Measurements from ENCODE around the gene GABBR2.
"Not testable (repeated sequence)": the region's sequence is repeated elsewhere in the genome, so short reads cannot be mapped to it uniquely, and the experiment has no call there.

Gene GABBR2

DNA sequence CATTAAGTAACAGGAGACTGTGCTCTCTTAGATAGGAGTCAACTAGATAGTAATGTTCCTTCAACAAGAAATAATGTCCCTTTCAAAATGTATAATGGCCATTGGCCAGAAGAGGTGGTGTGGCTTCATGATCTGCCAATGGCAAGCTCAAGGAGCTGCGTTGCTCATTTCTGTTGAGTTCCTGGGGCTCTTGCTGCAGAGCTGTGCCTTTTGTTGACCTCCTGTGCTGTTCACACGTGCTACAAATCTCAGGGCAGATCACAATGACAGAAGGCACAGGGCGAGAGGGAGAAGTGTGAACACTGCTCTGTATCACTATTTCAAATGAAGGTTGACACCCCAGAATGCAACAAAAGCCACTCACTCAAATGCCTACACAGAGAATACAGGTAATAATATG is 437.3 kb downstream of the GABBR2 start:
- DNase-seq, result no peak

DNA sequence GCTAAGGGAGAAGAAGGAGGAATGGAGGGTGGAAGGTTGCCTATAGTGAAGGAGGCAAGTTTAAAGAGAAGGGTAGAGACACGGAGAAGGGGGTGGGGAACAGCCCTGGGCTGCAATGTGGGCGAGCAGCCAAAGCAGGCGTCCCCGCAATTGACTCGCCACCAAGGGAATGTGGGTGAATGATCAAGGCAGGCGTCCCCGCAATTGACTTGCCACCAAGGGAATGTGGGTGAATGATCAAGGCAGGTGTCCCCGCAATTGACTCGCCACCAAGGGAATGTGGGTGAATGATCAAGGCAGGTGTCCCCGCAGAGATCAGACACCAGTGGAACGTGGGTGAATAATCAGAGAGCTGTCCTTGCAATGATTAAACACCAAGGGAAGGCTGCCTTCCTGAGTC is 438.5 kb downstream of the GABBR2 start:
- DNase-seq, result not testable (repeated sequence)

DNA sequence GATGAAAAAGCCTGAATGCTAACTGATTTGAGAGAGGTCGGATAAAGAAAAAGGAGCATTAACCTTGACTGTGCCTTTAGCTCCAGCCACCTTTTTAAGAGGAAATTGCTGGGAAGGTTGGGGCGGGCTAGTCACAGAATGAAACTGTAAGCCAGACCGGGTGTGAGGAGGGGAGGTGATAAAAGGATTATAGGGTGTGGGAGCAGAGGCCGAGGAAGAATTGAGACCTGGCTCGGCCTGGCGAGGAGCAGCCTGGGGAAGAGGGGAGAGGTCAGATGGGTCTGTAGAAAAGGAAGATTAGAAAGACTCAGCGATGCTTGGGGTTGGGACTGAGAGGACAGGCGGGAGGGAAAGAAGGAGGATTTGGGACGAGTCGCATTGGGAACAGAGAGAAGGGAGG is 439.1 kb downstream of the GABBR2 start:
- not testable (repeated sequence) for DNase-seq

DNA sequence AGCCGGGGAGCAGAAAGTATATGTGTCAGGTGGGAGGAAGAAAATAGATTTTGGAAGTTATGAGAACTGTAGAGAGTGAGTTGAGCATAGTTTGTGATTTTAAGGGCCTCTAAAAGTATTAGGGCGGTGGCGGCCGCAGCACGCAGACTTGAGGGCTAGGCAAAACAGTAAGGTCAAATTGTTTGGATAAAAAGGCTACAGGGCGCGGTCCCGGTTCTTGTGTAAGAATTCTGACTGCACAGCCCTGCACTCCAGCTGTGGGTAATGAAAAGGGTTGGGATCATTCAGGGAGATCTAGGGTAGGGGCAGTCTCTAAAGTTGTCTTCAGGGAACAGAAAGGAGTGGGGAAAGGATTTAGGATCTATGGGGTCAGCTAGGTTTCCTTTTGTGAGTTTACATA is 441.2 kb downstream of the GABBR2 start:
- DNase-seq, result not testable (repeated sequence)

DNA sequence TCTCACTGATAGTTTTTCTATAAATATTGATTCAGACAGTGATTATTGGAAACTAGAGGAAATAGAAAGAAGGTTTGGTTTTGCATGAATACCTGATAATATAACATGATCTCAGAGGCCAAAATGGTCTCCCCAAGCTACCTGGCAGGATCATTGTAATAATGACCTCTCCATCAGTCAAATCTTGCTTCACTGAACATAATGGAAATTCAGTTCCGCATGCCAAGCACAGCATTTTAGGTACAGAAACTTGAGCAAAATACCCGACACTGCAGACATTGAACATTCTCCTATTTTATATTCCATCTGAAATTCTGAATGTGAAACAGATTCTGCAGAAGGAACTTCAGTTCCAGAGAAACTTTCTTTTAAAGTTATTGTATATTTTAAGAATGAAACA is 444.2 kb downstream of the GABBR2 start:
- DNase-seq, result no peak

DNA sequence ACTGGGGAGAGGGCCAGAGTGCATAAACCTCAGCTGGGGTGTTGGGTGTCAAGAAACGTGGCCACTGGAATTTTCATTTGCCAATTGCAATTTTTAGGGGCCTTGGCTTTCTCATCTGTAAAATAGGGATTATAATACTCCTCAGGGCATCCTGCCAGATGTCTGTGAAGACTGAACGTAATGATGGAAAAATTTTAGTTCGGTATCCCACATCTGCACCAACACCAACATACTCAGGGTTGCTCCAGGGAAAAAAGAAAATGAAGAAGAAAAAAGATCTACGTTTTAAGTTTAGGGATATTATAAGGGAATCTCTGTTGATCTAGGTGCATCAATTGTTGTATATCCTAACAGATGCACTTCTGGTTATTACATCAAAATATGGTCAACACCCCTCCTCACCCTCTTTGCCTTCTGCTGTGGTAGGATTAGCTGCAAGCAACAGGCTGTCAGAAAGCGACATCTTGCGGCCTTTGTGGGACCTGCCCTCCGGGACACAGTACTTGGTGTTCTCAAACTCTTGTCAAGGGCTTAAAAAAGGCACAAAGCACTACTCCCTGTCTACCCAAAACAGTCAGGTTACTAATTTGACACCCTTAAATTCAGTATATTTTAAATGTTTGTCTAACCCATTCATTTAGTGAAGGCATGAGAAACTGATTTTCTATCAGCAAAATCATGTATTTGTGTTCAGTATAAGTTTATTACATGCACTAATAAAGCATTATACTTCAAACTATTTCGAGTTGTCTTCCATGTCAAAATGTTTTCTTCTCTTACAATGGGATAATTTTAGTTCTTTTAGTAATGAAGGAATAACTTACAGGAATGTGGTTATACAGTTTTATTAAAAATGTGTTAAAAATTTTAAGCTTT is 445.0 kb downstream of the GABBR2 start:
- DNase-seq, result peak; percentile 88

DNA sequence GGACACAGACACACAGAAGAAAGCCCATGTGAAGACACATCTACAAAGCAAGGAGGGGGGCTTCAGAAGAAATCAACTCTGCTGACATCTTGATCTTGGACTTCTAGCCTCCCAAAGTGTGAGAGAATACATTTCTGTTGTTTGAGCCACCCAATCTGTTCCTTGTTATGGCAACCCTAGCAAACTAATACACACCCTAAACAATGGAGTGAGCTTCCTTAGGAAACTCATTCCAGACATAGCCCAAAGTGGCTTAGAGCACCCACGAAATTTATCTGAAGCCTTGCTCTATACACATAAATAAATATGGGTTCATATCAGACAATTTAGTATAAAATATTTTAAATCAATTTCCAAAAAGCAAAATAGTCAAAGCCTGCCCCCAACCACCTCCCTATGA is 445.7 kb downstream of the GABBR2 start:
- no peak for DNase-seq

DNA sequence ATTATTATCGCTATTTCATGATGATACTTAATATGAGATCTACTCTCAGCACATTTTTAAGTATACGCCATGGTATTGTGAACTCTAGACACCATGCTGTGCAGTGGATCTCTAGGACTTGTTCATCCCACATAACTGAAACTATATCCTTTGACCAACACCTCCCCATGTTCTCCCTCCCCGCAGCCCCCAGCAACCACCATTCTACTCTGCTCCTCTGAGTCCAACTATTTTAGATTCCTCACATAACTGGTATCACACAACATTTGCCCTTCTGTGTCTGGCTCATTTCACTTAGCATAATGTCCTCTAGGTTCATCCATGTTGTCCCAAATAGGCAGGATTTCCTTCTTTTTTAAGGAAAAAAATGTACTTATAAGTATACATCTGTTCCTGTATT is 446.7 kb downstream of the GABBR2 start:
- DNase-seq, result no peak

DNA sequence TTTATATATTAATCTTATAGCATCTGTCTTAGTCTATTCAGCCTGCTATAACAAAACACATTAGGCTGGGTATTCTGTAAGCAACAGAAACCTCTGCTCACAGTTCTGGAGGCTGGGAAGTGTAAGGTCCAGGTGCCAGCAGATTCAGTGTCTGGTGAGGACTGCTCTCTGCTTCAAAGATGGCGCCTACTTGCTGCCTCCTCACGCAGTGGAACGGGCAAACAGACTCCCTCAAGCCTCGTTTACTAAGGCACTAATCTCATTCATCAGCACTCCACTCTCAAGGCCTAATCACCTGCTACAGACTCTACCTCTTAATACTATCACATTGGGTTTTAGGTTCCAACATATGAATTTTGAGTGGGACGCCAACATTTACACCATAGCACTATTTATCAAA is 448.1 kb downstream of the GABBR2 start:
- DNase-seq, result no peak

DNA sequence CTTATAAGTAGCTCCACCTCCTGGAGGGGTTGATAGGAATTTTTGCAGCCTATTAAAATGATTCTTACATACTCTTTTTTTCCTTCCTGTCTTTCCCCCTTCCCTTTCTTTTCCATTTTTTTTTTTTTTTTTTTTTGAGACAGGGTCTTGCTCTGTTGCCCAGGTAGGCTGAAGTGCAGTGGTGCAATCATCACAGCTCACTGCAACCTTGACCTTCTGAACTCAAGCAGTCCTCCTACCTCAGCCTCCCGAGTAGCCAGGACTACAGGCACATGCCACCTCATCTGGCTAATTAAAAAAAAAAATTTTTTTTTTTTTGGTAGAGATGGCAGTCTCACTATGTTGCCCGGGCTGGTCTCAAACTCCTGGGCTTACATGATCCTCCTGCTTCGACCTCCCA is 448.9 kb downstream of the GABBR2 start:
- no peak for DNase-seq

DNA sequence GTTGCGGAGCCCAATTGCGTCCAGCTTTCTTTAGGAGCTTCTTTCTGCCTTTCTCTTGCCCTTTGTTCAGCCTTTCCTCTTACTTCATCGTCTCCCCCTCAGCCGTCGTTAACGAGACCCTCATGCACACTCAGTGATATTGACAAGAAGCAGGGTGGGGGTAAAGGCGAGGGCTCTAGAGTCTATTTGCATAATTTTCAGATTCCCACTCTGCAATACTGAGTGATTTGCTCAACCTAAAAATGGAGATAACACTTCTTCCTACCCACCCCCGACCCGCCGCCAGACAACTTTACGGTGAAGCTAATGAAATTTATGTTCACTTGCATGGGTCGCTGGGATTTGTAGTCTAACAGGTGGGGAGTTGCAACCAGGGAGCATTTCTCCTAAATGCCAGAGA is 452.0 kb downstream of the GABBR2 start:
- DNase-seq, result peak; percentile 58

DNA sequence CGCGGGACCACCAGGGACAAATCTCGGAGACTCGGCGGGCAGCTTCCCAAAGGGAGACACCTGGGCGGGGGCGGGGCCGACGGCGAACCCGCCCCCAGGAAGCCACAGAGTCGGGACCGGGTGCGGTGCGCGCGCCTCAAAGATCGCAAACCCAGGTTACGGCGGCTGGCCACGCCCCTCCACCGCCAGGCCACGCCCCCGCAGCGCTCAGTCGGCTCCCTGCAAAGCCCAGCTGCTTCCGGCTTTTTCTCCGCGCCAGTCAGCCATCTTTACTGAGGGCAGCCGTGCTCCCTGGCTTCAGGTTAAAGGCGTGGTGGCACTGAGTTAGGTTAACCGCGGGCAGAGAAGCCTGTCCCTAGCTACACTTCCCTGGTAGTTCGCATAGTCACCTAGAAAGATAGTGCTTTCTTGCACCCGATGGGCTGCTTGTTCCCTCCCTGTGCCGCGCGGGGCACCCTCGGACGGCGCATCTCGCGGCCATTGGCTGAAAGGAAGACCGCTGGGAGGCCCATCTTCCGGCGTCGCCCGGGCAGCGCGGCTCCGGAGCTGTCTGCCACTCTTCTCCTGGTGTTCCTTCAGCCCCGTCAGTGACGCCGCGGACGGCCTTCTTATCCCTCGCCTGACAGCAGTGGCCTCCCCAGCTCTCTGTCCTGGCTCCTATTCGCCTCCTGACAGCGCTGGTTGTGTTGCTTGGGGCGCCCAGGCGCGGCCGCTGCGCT is 453.0 kb downstream of the GABBR2 start, which contains the start of gene TBC1D2:
Gene TBC1D2, minus strand, starts transcription at position 72 of the 719 bp plus-strand sequence. CDS start 108 bp downstream, outside the sequence.
- peak; percentile 98 for DNase-seq

DNA sequence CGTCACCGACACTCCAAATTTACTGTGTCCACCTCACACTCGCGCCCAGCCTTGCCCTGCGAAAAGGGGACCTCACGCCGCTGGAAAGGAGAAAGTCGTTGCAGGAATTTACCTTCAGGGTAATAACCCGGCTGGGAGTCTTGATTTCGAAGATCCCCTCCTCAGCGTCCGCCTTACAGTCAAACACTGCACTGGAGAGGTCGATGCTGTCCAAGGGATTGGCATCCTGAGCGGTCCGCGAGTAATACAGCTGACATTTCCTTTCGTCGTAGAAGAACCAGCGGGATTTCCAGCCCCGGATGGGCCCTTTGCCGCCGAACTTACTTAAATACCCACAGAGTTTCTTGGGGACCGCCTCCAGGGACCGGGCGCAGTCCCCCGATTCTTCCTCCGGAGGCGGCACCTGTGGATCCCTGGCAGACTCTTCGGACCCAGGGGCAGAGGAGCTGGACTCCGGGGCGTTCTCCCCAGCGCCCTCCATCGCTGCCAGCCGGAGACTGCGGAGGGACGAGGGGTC is 453.6 kb downstream of the GABBR2 start:
- no peak for DNase-seq

DNA sequence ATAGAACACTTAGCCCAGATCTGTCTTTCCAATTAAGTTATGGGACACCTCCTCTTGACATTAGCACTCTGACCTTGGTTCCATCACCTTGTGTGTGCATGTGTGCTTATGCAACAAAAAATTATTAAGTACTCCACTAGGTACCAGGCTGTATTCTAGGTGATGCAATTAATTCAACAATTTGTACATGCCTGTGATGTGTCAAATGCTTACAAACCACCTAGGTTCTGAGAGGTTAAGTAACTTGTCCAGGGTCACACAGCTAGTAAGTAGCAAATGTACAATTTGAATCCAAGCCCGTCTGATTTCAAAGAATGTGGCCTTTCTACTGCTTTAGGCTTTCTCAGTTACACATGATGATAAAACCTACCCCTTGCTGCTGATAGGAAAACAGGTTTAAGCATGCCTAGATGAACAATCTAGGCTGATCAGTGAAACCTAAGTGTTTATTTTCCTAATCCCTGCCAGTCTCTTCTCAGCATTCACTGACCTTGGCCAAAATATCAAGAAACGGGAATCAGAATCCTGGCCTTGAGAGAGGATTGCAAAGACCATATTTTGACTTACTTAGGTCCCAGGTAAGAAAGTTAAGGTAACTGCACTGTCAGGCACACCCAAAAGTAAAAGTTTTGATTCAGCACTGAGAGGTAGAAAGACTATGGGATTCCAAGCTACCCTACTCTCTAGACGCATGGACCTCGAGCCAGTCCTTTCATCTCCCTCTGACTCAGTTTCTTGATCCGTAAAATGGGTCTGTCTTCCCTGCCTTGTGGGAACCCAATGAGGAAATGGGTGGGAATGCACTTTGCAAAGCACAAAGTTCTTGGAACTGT is 454.3 kb downstream of the GABBR2 start:
- DNase-seq, result no peak

DNA sequence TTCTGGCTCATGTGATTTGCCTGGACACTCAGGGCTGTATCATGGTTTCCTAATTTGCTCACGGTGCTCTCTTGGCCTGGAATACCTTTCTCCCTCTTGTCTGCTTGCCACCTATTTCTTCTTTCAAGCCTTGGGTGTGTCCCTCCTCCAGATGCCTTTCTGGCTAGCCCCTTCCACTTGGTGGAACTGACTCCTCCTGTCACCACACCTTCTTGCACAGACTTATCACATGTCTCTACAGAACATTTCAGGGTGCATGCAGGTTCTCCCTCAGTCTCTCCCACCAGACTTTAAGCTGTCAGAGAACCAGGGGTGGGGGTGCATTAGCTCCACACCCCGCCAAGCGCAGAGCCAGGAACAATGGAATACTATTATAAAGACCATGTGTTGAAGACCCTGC is 455.2 kb downstream of the GABBR2 start:
- no peak for DNase-seq

DNA sequence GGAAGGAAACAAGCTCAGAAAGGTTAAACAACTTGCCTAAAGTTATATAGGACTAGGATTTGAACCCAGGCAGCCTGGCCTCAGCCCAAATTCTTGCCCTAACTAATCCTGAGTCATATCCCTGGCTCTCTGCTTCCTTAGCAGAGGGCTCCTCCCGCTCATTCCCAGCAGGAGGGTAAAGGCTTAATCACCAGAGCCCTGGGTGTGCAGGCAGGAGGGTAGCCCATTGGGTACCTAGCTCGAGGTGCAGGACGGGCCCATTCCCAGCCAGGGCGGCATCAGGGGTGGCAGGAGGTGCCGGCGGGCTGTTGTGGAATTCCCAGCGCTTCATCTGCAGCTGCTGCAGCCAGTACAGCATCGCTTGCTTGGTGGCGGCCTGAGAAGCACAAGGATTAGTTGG is 457.2 kb downstream of the GABBR2 start:
- DNase-seq, result no peak

DNA sequence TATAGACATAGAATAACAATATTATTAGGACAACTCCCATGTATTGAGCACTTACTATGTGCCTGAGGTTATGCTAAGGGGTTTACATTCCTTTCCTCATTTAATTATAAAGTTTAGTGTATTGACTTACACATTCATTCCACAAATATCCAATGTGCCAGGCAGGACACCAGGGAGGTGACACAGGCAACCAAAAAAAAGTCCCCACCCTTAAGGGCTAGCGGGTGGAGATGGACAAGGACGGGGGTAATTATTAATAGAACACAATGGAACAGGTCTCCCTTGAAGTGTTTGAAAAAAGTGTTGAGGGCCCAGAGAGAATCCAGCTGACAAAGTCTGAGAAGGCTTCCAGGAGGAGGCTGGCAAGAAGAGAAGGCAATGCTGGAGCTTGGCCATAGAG is 459.0 kb downstream of the GABBR2 start:
- no peak for DNase-seq

DNA sequence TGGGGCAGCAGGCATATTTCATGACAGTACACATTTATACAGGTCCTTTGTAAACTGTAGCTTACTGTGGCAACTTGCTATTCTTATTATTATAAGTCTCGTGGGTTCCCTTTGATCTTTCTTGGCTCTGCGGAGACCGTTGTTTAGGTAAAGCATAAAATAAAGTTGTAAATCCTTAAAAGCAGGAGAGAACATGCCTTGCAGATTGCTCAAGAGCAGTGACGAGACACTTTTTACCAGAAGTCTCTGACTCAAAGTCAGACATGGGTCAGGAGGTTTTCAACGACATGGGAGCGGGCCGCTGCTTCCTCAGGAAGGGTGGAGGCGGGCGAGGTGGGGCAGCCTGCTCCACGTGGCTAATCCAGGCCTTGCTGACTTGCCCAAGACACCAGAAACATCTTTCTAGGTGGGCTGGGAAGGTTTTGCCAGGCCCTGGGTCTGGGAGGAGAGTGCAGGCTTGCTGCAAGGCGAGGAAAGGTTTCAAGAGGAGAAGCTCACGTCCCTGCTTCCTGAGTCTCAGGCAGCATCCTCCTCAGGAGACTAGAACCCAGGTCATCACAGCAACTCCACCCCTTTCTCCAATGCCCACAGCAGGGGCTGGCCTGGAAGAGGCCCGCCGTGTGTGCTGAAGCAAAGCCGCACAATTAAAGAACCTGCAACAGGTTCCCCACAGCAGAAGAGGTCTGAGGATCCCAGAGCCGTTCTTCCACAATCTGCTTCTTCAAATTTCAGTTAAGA is 459.8 kb downstream of the GABBR2 start:
- peak; percentile 13 for DNase-seq

DNA sequence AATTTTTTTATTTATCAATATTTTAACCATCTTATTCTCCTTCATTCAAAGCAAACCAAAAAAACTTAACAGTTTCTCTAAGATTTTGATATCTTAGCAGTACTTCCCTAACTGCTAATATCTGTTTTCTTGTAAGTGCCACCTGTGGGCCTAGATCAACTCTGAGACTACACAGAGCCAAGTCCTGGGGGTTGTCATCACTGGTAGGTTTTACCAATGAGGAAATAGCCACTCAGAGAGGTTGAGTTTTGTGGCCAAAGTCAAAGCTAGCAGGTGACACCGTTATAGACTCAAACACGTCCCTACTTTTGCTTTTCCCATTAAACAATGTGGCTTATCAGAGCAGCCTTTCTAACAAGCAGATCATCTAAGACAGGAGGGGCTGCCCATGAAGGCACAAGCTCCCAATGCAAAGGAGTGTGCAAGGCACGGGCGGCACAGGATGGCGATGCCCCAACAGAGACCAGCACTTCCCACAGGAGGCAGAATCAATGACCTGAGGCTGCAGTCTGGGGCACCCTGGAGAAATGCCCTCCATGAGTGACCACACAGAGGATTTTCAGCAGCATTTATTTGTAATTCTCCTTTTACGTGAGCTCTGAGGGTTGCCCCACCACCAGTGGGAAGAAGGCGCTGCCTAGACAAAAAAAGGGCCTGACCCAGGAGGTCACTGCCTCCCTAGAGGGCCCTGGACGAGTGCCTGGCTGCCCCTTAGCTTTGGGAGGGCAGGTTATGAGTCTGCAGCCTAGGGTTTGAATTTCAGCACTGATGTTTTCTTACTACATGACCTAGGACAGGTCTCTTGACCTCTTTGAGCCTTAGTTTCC is 460.7 kb downstream of the GABBR2 start:
- no peak for DNase-seq

DNA sequence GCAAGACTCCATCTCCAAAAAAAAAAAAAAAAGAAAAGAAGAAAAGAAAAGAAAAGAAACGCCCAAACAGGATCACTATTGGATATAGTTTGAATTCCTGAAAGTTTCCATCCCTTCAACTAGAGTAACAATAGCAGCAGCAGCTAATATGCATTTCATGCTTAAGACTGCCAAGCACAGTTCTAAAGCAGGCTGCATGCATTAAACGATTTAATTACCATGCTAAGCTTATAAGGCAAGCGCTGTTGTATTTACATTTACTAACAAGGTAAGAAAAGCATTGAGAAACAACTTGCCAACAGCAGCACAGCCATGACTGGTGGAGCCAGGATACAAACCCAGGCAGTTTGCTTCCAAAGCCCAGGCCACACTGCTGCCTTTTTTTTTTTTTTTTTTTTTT is 466.3 kb downstream of the GABBR2 start:
- no peak for DNase-seq
